AML-193 (cell line): ENCODE data around the gene TRIM26.
A peak's percentile ranks its signal among the peaks of the same experiment; 100 is the strongest.
"Not testable (repeated sequence)": the region's sequence is repeated elsewhere in the genome, so short reads cannot be mapped to it uniquely, and the experiment has no call there.

Source experiments
- DNase-seq, 2 experiments: peaks; one replicate each; lab custom pipeline; 2025; lab: John Stamatoyannopoulos, UW

The TRIM26 gene

GRCh38 chr6:30212865-30213666 lies at the start of gene TRIM26:
TSS of gene TRIM26 (minus strand) at chr6:30213406. CDS start at chr6:30199103, 14,303 bp downstream.
- DNase-seq: peak; percentile 99

- DNase-seq: no peak
These were observed 46.9 kb upstream of the TRIM26 start for GRCh38 chr6:30260036-30260504.

GRCh38 chr6:30259140-30260035 lies 46.2 kb upstream of the TRIM26 start:
- DNase-seq: peak; percentile 15 to 27

- DNase-seq: peak in 1 of 2 experiments; percentile 21
These were observed 45.0 kb upstream of the TRIM26 start for GRCh38 chr6:30258204-30258603.

GRCh38 chr6:30252417-30252816 lies 39.2 kb upstream of the TRIM26 start:
- DNase-seq: not testable (repeated sequence)

- DNase-seq: no peak
These were observed 31.4 kb upstream of the TRIM26 start for GRCh38 chr6:30244560-30244959.

- peak; percentile 21 to 61 for DNase-seq
These were observed 25.1 kb upstream of the TRIM26 start for GRCh38 chr6:30238178-30238795.

- DNase-seq: peak; percentile 23 to 45
These were observed 21.1 kb upstream of the TRIM26 start for GRCh38 chr6:30234356-30234755.

GRCh38 chr6:30231067-30231466 lies 17.9 kb upstream of the TRIM26 start:
- DNase-seq: no peak

- DNase-seq: no peak
These were observed 14.7 kb upstream of the TRIM26 start for GRCh38 chr6:30227763-30228487.

GRCh38 chr6:30227242-30227722 lies 14.1 kb upstream of the TRIM26 start:
- no peak for DNase-seq

- no peak for DNase-seq
These were observed 10.1 kb upstream of the TRIM26 start for GRCh38 chr6:30223339-30223738.

GRCh38 chr6:30221956-30222355 lies 8.8 kb upstream of the TRIM26 start:
- not testable (repeated sequence) for DNase-seq

- not testable (repeated sequence) for DNase-seq
These were observed 8.2 kb upstream of the TRIM26 start for GRCh38 chr6:30221395-30221794.

GRCh38 chr6:30219244-30219643 lies 6.0 kb upstream of the TRIM26 start:
- DNase-seq: peak; percentile 58 to 63

GRCh38 chr6:30216096-30216495 lies 2.9 kb upstream of the TRIM26 start:
- no peak for DNase-seq

GRCh38 chr6:30214657-30214982 lies 1.4 kb upstream of the TRIM26 start:
- no peak for DNase-seq

GRCh38 chr6:30213957-30214656 lies 901 bp upstream of the TRIM26 start:
- peak; percentile 76 to 82 for DNase-seq

- peak in 1 of 2 experiments; percentile 52 for DNase-seq
These were observed 406 bp upstream of the TRIM26 start for GRCh38 chr6:30213667-30213956.

GRCh38 chr6:30211899-30212298 lies 1.3 kb downstream of the TRIM26 start:
- DNase-seq: peak; percentile 18 to 32

GRCh38 chr6:30211306-30211705 lies 1.9 kb downstream of the TRIM26 start:
- no peak for DNase-seq
